K562 (cell line): ENCODE data around the gene S100G. TPM values are rescaled to one million over a fixed set of nuclear protein-coding genes. Genes with fewer than 3 reads are reported as not detected.

Experiments
- ATAC-seq: fragments of 200-7000 bp; cut with Tn5 transposase; 3 replicates; pipeline ENCODE4 v1.9.1; 2020; ENCODE audit warnings: moderate library complexity
- BruUV-seq: library from RNA; stranded (reverse); fragments of 400-500 nt; replicated peaks from 2 replicates; lab custom pipeline; 2021; lab: Mats Ljungman, UMichigan
- CTCF ChIA-PET: fragments of 300-600 bp; formaldehyde crosslinking; extraction: SDS; loops from one replicate; lab custom pipeline; 2021; ENCODE audit warnings: low intra/inter-chr PET ratio; lab: Yijun Ruan, JAX
- POLR2A ChIA-PET: fragments of 300-600, 350-650 bp; sonication (Branson Sonifier 250); formaldehyde crosslinking; extraction: SDS; loops from one replicate; lab custom pipeline; 2021; ENCODE audit warnings: antibody characterized with exemption, inconsistent platforms; lab: Yijun Ruan, JAX
- DNase-seq, 4 experiments: peaks; one replicate each; pipeline versions ENCODE4 v3.0.0 to v3.0.0-alpha.2; 2011 to 2018; ENCODE audit warnings: low spot score in 3 of 4, mixed read lengths in 3 of 4; ENCODE audit errors: extremely low read depth in 1 of 4
- FAIRE-seq: peaks from 2 replicates; lab custom pipeline; 2011; peaks lifted over from hg19 to GRCh38; lab: Jason Lieb, UNC
- H2AFZ ChIP-seq: 2 replicates; pipeline ENCODE4 v1.6.0; 2011; ENCODE audit warnings: low read depth, low read length, control low read depth, inconsistent platforms
- H3K27ac ChIP-seq: fragments of 200-600 bp; 3 replicates; pipeline ENCODE4 v1.8.0; 2011; ENCODE audit warnings: low read depth, mild to moderate bottlenecking, control low read depth, inconsistent platforms, low read length, moderate library complexity, mixed read lengths; ENCODE audit errors: extremely low read depth
- H3K27me3 ChIP-seq, 2 experiments: fragments of 300-600 bp in 1 of 2; 2 replicates in 1 of 2; 3 replicates in 1 of 2; pipeline versions ENCODE4 v1.6.0 to v1.8.0; 2011; ENCODE audit warnings: inconsistent platforms in 2 of 2, low read length in 2 of 2, mild to moderate bottlenecking in 1 of 2, mixed read lengths in 1 of 2, moderate library complexity in 1 of 2; ENCODE audit not compliant: control insufficient read depth in 2 of 2, insufficient read depth in 2 of 2
- H3K36me3 ChIP-seq: fragments of 300-600 bp; 3 replicates; pipeline ENCODE4 v1.8.0; 2011; ENCODE audit warnings: mild to moderate bottlenecking, low read length, inconsistent platforms; ENCODE audit not compliant: control insufficient read depth, insufficient read depth
- H3K4me1 ChIP-seq, 2 experiments: fragments of 200-600 bp in 1 of 2; replicated peaks in 1 of 2; 2 replicates in 1 of 2; 3 replicates in 1 of 2; pipeline versions ENCODE4 v1.5.1 to v1.8.0; 2011; ENCODE audit warnings: inconsistent platforms in 2 of 2, low read length in 2 of 2, mild to moderate bottlenecking in 1 of 2, mixed read lengths in 1 of 2, moderate library complexity in 1 of 2; ENCODE audit not compliant: control insufficient read depth in 2 of 2, insufficient read depth in 2 of 2
- H3K4me2 ChIP-seq: 2 replicates; pipeline ENCODE4 v1.6.1; 2011; ENCODE audit warnings: low read length, control low read depth, inconsistent platforms, mixed read lengths; ENCODE audit not compliant: insufficient read depth
- H3K4me3 ChIP-seq: fragments of 200-600 bp; sonication (generic), shearing (Covaris generic); 2 replicates; pipeline ENCODE4 v1.5.1; 2016; ENCODE audit warnings: control low read depth, inconsistent platforms
- H3K79me2 ChIP-seq: fragments of 200-600 bp; 3 replicates; pipeline ENCODE4 v1.8.0; 2011; ENCODE audit warnings: low read length, inconsistent platforms; ENCODE audit not compliant: control insufficient read depth, insufficient read depth
- H3K9ac ChIP-seq, 2 experiments: 2 replicates each; pipeline versions ENCODE4 v1.6.0 to v1.6.1; 2011; ENCODE audit warnings: low read depth in 2 of 2, low read length in 2 of 2, control low read depth in 1 of 2, inconsistent platforms in 1 of 2, mild to moderate bottlenecking in 1 of 2, mixed read lengths in 1 of 2; ENCODE audit not compliant: insufficient read depth in 1 of 2
- H3K9me1 ChIP-seq: one replicate; pipeline ENCODE4 v1.6.0; 2011; ENCODE audit warnings: inconsistent platforms, mild to moderate bottlenecking, low read length, moderate library complexity; ENCODE audit not compliant: control insufficient read depth, insufficient read depth
- H3K9me3 ChIP-seq: replicated peaks from 2 replicates; pipeline ENCODE4 v1.5.1; 2011; ENCODE audit warnings: low read depth, low read length, inconsistent platforms; ENCODE audit not compliant: control insufficient read depth, insufficient read depth
- H4K20me1 ChIP-seq: replicated peaks from 2 replicates; pipeline ENCODE4 v1.6.1; 2011; ENCODE audit warnings: low read length, inconsistent platforms, mixed read lengths; ENCODE audit not compliant: control insufficient read depth, insufficient read depth
- FUS ChIP-seq: fragments of 200-400 bp; formaldehyde crosslinking; optimal IDR thresholded peaks from 2 replicates; pipeline ENCODE3; 2017; ENCODE audit warnings: low read depth, low read length
- GABPA ChIP-seq: fragments of 200-800 bp; sonication (Bioruptor generic); conservative IDR thresholded peaks from 2 replicates; pipeline ENCODE4 v1.6.1; 2016; ENCODE audit warnings: low read depth, missing genetic modification characterization, missing compliant biosample characterization
- HDGF ChIP-seq: fragments of 450-650 bp; IDR thresholded peaks from 2 replicates; pipeline ENCODE4 v1.6.1; 2016
- JUN ChIP-seq, 2 experiments: sonication (generic) in 1 of 2; formaldehyde crosslinking in 1 of 2; IDR thresholded peaks; 2 replicates each; pipeline versions ENCODE4 v1.6.1 to v1.8.0; 2012 to 2022; ENCODE audit warnings: borderline replicate concordance in 2 of 2, mild to moderate bottlenecking in 2 of 2, improper control_type of control experiment in 1 of 2, low read depth in 1 of 2, low read length in 1 of 2, missing genetic modification reagents in 1 of 2
- JUNB ChIP-seq: fragments of 450-650 bp; formaldehyde crosslinking; conservative IDR thresholded peaks from 2 replicates; pipeline ENCODE4 v1.4.0; 2020; ENCODE audit warnings: mild to moderate bottlenecking
- MBD2 ChIP-seq: sonication (generic); IDR thresholded peaks from 2 replicates; pipeline ENCODE4 v1.6.1; 2016; ENCODE audit warnings: low read depth, borderline replicate concordance
- NONO ChIP-seq, 2 experiments: fragments of 200-400 bp in 1 of 2; fragments of 450-650 bp in 1 of 2; formaldehyde crosslinking in 1 of 2; IDR thresholded peaks; 2 replicates each; pipeline ENCODE4 v1.6.1; 2017; ENCODE audit warnings: low read depth in 2 of 2, mild to moderate bottlenecking in 2 of 2, moderate library complexity in 2 of 2, low read length in 1 of 2
- PHF21A ChIP-seq: fragments of 450-650 bp; IDR thresholded peaks from 2 replicates; pipeline ENCODE4 v1.6.1; 2017; ENCODE audit warnings: low read depth, borderline replicate concordance
- SIX5 ChIP-seq, 2 experiments: IDR thresholded peaks; 2 replicates each; pipeline ENCODE4 v1.6.1; 2011; ENCODE audit warnings: low read length in 2 of 2, borderline replicate concordance in 1 of 2, low read depth in 1 of 2, mild to moderate bottlenecking in 1 of 2, moderate library complexity in 1 of 2; ENCODE audit not compliant: insufficient read depth in 1 of 2
- SRSF1 ChIP-seq: fragments of 200-400 bp; formaldehyde crosslinking; IDR thresholded peaks from 2 replicates; pipeline ENCODE4 v1.6.1; 2017; ENCODE audit warnings: mild to moderate bottlenecking, low read depth, low read length, moderate library complexity
- TCF7 ChIP-seq: sonication (generic); IDR thresholded peaks from 2 replicates; pipeline ENCODE4 v1.6.1; 2016; ENCODE audit warnings: antibody characterized with exemption, borderline replicate concordance
- ZNF174 ChIP-seq: fragments of 250-450 bp; sonication (Bioruptor Pico); IDR thresholded peaks from 2 replicates; pipeline ENCODE4 v1.4.0; 2020; ENCODE audit warnings: mild to moderate bottlenecking
- ZNF431 ChIP-seq: sonication (generic); formaldehyde crosslinking; IDR thresholded peaks from 2 replicates; pipeline ENCODE4 v1.8.0; 2022; ENCODE audit warnings: mild to moderate bottlenecking, missing genetic modification reagents
- WGBS: fragments of 100-300 bp; shearing (Covaris generic); methylation state at CpG from one replicate; pipeline ENCODE4 v1.1.6; 2016; ENCODE audit warnings: low coverage, mixed read lengths; ENCODE audit not compliant: insufficient coverage; ENCODE audit errors: missing lambda C conversion rate; 5-methylcytosine and 5-hydroxymethylcytosine counted together
- in situ Hi-C: fragments of 300-500 bp; cut with MboI; formaldehyde crosslinking; loops from 4 replicates; pipeline ENCODE4 v1.15.0; 2018; ENCODE audit warnings: inconsistent platforms, mixed read lengths
- intact Hi-C: fragments of 100-400 bp; cut with micrococcal nuclease; formaldehyde crosslinking; loops from 2 replicates; pipeline ENCODE4 v1.14.2; 2022
- polyA plus RNA-seq, 8 experiments: library from polyadenylated mRNA; depleted of rRNA in 4 of 8; stranded (reverse) in 5 of 8; unstranded in 3 of 8; fragments of >200 nt; fragmentation: Nextera tagmentation in 2 of 8; fragmentation: Illumina TruSeq in 1 of 8; extraction: Ambion mirVana in 2 of 8; extraction: Trizol in 1 of 8; gene quantifications; 2 replicates each; pipeline versions ENCODE4 v1.2.1 to v1.2.3, GENCODE V29; 2011 to 2014; ENCODE audit warnings: inconsistent platforms in 1 of 8, missing spikeins in 1 of 8
- total RNA-seq, 7 experiments: library from RNA; depleted of rRNA in 6 of 7; stranded (reverse); fragments of >200 nt in 6 of 7; fragmentation: Illumina TruSeq in 2 of 7; extraction: Trizol in 2 of 7; gene quantifications; 2 replicates each; pipeline versions ENCODE4 v1.2.1 to v1.2.3, GENCODE V29; 2011 to 2021; ENCODE audit warnings: low replicate concordance in 1 of 7
- TF ChIP-seq, protein P1 (sequence below): fragments of 150-350 bp; conservative IDR thresholded peaks from 2 replicates; pipeline ENCODE4 v1.6.1; 2014; ENCODE audit warnings: low read length
- TF ChIP-seq, protein P2 (sequence below), 2 experiments: fragments of 450-650 bp in 1 of 2; sonication (generic) in 1 of 2; formaldehyde crosslinking; conservative IDR thresholded peaks; 2 replicates each; pipeline versions ENCODE4 v1.4.0 to v1.8.1; 2020 to 2022; ENCODE audit warnings: mild to moderate bottlenecking in 1 of 2, missing genetic modification reagents in 1 of 2
- TF ChIP-seq, protein P3 (sequence below): sonication (generic); IDR thresholded peaks from 2 replicates; pipeline ENCODE4 v1.6.1; 2016

Gene S100G
- total and polyA plus RNA-seq, 9 of the 15 experiments (the other 6 are each of a cell fraction or from before 2014, with no cell fraction given), result not detected

DNA sequence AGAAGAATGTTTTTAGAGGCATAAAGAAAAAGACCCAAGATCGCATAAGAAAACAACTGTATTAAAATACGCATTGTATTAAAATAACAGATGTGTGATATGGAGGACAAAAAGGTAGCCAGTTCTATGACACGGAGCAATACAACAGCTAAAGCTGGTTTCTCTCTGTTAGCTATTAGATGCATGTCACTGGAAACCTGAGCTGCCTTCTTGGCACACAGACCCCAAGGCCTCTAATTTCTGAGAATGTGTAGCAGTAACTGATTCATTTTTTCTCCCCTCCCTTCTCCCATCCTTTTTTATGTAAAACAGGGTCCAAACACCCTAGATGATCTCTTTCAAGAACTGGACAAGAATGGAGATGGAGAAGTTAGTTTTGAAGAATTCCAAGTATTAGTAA is 4.1 kb downstream of the S100G start:
- no peak for DNase-seq

More for the DNA sequence above, 4.1 kb downstream of the S100G start:
- no peaks in the 10 kb centered on the region for H3K4me1 ChIP-seq
- H3K27ac ChIP-seq, result no peak overlapping the region
- TF ChIP-seq TCF7 (no peak), SIX5 (IDR thresholded peaks at IDR 0.05; ENCODE audit: borderline replicate concordance in 1 of 2, insufficient read depth in 1 of 2, low read depth in 1 of 2, low read length in 2 of 2) (no peak), JUN (IDR thresholded peaks at IDR 0.05; ENCODE audit: borderline replicate concordance, low read depth, low read length) (no peak), JUN (CRISPR knock-in tag; IDR thresholded peaks at IDR 0.05; ENCODE audit: borderline replicate concordance) (no peak), JUNB (CRISPR knock-in tag) (no peak), HDGF (no peak), FUS (no peak), GABPA (tag) (no peak), ZNF431 (CRISPR knock-in tag) (no peak), PHF21A (no peak), MBD2 (no peak), SRSF1 (no peak), NONO (IDR thresholded peaks at IDR 0.05; ENCODE audit: low read depth in 2 of 2, low read length in 1 of 2) (no peak), ZNF174 (CRISPR knock-in tag) (no peak)
- TF ChIP-seq, protein P1, sequence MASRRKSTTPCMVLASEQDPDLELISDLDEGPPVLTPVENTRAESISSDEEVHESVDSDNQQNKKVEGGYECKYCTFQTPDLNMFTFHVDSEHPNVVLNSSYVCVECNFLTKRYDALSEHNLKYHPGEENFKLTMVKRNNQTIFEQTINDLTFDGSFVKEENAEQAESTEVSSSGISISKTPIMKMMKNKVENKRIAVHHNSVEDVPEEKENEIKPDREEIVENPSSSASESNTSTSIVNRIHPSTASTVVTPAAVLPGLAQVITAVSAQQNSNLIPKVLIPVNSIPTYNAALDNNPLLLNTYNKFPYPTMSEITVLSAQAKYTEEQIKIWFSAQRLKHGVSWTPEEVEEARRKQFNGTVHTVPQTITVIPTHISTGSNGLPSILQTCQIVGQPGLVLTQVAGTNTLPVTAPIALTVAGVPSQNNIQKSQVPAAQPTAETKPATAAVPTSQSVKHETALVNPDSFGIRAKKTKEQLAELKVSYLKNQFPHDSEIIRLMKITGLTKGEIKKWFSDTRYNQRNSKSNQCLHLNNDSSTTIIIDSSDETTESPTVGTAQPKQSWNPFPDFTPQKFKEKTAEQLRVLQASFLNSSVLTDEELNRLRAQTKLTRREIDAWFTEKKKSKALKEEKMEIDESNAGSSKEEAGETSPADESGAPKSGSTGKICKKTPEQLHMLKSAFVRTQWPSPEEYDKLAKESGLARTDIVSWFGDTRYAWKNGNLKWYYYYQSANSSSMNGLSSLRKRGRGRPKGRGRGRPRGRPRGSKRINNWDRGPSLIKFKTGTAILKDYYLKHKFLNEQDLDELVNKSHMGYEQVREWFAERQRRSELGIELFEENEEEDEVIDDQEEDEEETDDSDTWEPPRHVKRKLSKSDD, result no peak
- TF ChIP-seq, protein P2, sequence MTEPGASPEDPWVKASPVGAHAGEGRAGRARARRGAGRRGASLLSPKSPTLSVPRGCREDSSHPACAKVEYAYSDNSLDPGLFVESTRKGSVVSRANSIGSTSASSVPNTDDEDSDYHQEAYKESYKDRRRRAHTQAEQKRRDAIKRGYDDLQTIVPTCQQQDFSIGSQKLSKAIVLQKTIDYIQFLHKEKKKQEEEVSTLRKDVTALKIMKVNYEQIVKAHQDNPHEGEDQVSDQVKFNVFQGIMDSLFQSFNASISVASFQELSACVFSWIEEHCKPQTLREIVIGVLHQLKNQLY (CRISPR knock-in tag; conservative IDR thresholded peaks at IDR 0.05), result no peak
- TF ChIP-seq, protein P3, sequence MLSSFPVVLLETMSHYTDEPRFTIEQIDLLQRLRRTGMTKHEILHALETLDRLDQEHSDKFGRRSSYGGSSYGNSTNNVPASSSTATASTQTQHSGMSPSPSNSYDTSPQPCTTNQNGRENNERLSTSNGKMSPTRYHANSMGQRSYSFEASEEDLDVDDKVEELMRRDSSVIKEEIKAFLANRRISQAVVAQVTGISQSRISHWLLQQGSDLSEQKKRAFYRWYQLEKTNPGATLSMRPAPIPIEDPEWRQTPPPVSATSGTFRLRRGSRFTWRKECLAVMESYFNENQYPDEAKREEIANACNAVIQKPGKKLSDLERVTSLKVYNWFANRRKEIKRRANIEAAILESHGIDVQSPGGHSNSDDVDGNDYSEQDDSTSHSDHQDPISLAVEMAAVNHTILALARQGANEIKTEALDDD, result no peak
- no TSS peak for BruUV-seq
- ChIA-PET CTCF (no interaction called here), POLR2A (interaction anchor here (0.6 kb wide), 1 partner anchor 414 kb away, joined by 3 read pairs; no protein-coding TSS in a partner anchor)
- H2AFZ ChIP-seq, result no peak overlapping the region
- no peaks in the 10 kb centered on the region for H3K79me2 ChIP-seq
- no peaks in the 10 kb centered on the region for H3K9me3 ChIP-seq
- H3K4me3 ChIP-seq, result no peak overlapping the region
- ATAC-seq (no peak), FAIRE-seq (no peak)
- H4K20me1 ChIP-seq, result no peaks in the 10 kb centered on the region
- H3K27me3 ChIP-seq, result no peaks in the 10 kb centered on the region
- H3K9ac ChIP-seq, result no peak overlapping the region
- H3K9me1 ChIP-seq, result no peaks in the 10 kb centered on the region
- intact Hi-C loops, result no loop called here
- H3K4me2 ChIP-seq, result no peak overlapping the region
- no peaks in the 10 kb centered on the region for H3K36me3 ChIP-seq
- WGBS, result 82% methylated on average over 3 of the region's 3 CpGs
- in situ Hi-C loops, result loop anchor here (25.0 kb wide), 1 partner anchor 392 kb away; no protein-coding TSS in a partner anchor
